Measurements from ENCODE around the gene PHB1.

PHB1 gene

GRCh38 chr17:49444384-49444783 lies 29.7 kb upstream of the PHB1 start:
- no peak overlapping the region for H2AFZ ChIP-seq (ENCODE audit: low read length)
- H3K79me2 ChIP-seq (ENCODE audit: insufficient read depth, low read length) = no peaks in the 10 kb centered on the region
- H3K27me3 ChIP-seq (ENCODE audit: insufficient read depth, low read length) = no peaks in the 10 kb centered on the region; the same call in 1 of the 2 replicates
- no peaks in the 10 kb centered on the region for H3K36me3 ChIP-seq (ENCODE audit: insufficient read depth, low read length)
- no peak overlapping the region for H3K27ac ChIP-seq (ENCODE audit: low read depth, low read length, poor library complexity, severe bottlenecking)
- no peak overlapping the region for H3K4me2 ChIP-seq (ENCODE audit: low read length)
- no peak overlapping the region for H3K9ac ChIP-seq (ENCODE audit: low read length)
- H3F3A ChIP-seq (ENCODE audit: insufficient read depth, low read length) = no peaks in the 10 kb centered on the region
- TF ChIP-seq CTCF (IDR thresholded peaks at IDR 0.05; ENCODE audit: low read length) = no peak
- TF ChIP-seq EZH2 (IDR thresholded peaks at IDR 0.05; ENCODE audit: borderline replicate concordance, low read length) = no peak
- no peak overlapping the region for H3K4me3 ChIP-seq (ENCODE audit: low read depth, low read length, poor library complexity, severe bottlenecking)
- no peaks in the 10 kb centered on the region for H3K9me3 ChIP-seq (ENCODE audit: low read length)
- H3K9me2 ChIP-seq (ENCODE audit: low read depth, low read length) = no peaks in the 10 kb centered on the region
- H4K20me1 ChIP-seq (ENCODE audit: insufficient read depth, low read length) = no peaks in the 10 kb centered on the region
- H3K4me1 ChIP-seq (ENCODE audit: insufficient read depth, low read length, severe bottlenecking) = no peaks in the 10 kb centered on the region

- Histone ChIP-seq H3K4me2 (ENCODE audit: low read length) (no peak overlapping the region), H3K9me2 (ENCODE audit: low read depth, low read length) (no peaks in the 10 kb centered on the region), H3K4me1 (ENCODE audit: insufficient read depth, low read length, severe bottlenecking) (no peaks in the 10 kb centered on the region), H3K79me2 (ENCODE audit: insufficient read depth, low read length) (no peaks in the 10 kb centered on the region), H4K20me1 (ENCODE audit: insufficient read depth, low read length) (no peaks in the 10 kb centered on the region), H3K27me3 (ENCODE audit: insufficient read depth, low read length) (no peaks in the 10 kb centered on the region; the same call in 1 of the 2 replicates), H3K9ac (ENCODE audit: low read length) (no peak overlapping the region), H3K27ac (ENCODE audit: low read depth, low read length, poor library complexity, severe bottlenecking) (no peak overlapping the region), H2AFZ (ENCODE audit: low read length) (no peak overlapping the region), H3F3A (ENCODE audit: insufficient read depth, low read length) (no peaks in the 10 kb centered on the region), H3K9me3 (ENCODE audit: low read length) (no peaks in the 10 kb centered on the region), H3K4me3 (ENCODE audit: low read depth, low read length, poor library complexity, severe bottlenecking) (no peak overlapping the region), H3K36me3 (ENCODE audit: insufficient read depth, low read length) (no peaks in the 10 kb centered on the region)
- TF ChIP-seq CTCF (IDR thresholded peaks at IDR 0.05; ENCODE audit: low read length) (no peak), EZH2 (IDR thresholded peaks at IDR 0.05; ENCODE audit: borderline replicate concordance, low read length) (no peak)
Observed at GRCh38 chr17:49443862-49444261, 29.2 kb upstream of the PHB1 start.

- Histone ChIP-seq H3K36me3 (ENCODE audit: insufficient read depth, low read length) (no peaks in the 10 kb centered on the region), H3F3A (ENCODE audit: insufficient read depth, low read length) (no peaks in the 10 kb centered on the region), H3K9me2 (ENCODE audit: low read depth, low read length) (no peaks in the 10 kb centered on the region), H3K4me2 (ENCODE audit: low read length) (no peak overlapping the region), H3K27me3 (ENCODE audit: insufficient read depth, low read length) (no peaks in the 10 kb centered on the region; the same call in 1 of the 2 replicates), H2AFZ (ENCODE audit: low read length) (no peak overlapping the region), H3K79me2 (ENCODE audit: insufficient read depth, low read length) (no peaks in the 10 kb centered on the region), H3K27ac (ENCODE audit: low read depth, low read length, poor library complexity, severe bottlenecking) (no peak overlapping the region), H4K20me1 (ENCODE audit: insufficient read depth, low read length) (no peaks in the 10 kb centered on the region), H3K4me3 (ENCODE audit: low read depth, low read length, poor library complexity, severe bottlenecking) (no peak overlapping the region), H3K9me3 (ENCODE audit: low read length) (no peaks in the 10 kb centered on the region), H3K9ac (ENCODE audit: low read length) (no peak overlapping the region), H3K4me1 (ENCODE audit: insufficient read depth, low read length, severe bottlenecking) (no peaks in the 10 kb centered on the region)
- TF ChIP-seq CTCF (IDR thresholded peaks at IDR 0.05; ENCODE audit: low read length) (no peak), EZH2 (IDR thresholded peaks at IDR 0.05; ENCODE audit: borderline replicate concordance, low read length) (no peak)
Observed at GRCh38 chr17:49442041-49442440, 27.4 kb upstream of the PHB1 start.
